ENCODE results near the gene USP3. TPM values are rescaled to one million over a fixed set of nuclear protein-coding genes. Genes with fewer than 3 reads are reported as not detected.

The USP3 gene
- total and polyA plus RNA-seq, 2 donors (not counting 1 experiment from before 2014, with no cell fraction given), result 21.3 to 55.5 TPM

DNA sequence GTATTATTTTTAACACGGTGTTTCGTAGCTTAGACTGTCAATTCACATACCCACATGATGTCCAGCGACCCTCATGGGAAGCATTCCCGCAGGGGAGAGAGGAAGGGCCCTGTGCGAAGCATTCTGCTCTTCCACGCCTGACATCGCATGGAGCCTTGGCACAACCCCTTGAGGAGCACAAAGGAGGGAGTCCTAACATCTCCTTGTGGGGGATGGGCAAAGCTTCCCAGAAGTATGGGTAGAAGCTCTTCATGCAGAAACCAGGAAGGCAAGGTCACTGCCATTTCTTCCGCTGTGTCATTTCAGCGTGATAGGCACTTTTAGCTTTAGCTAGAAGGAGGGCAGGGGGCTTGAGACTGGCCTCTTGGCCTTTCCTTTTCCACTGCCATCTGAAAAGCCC, 28.7 kb upstream of the USP3 start:
- DNase-seq (ENCODE audit: low read depth in 2 of 2), result no peak
- Histone ChIP-seq H3K4me1 (ENCODE audit: control insufficient read depth, extremely low read depth, insufficient read depth, low read length) (peaks cover 41% of the 10 kb centered on the region), H3K4me3 (replicated peaks in 1 of 4; ENCODE audit: control extremely low read depth in 1 of 4, insufficient read depth in 1 of 4, low read depth in 3 of 4, low read length in 4 of 4) (no peak overlapping the region), H3K27me3 (ENCODE audit: control insufficient read depth, insufficient read depth, low read length) (no peaks in the 10 kb centered on the region), H2AFZ (ENCODE audit: low read length) (peak overlapping the region; percentile 4), H3K9me3 (ENCODE audit: control insufficient read depth, insufficient read depth, low read depth, low read length) (no peaks in the 10 kb centered on the region), H4K20me1 (ENCODE audit: control insufficient read depth, extremely low read depth, insufficient read depth, low read length) (no peaks in the 10 kb centered on the region), H3K27ac (ENCODE audit: insufficient read depth, low read length) (peak overlapping the region; percentile 93), H3K79me2 (ENCODE audit: control insufficient read depth, insufficient read depth, low read length) (no peaks in the 10 kb centered on the region), H3K36me3 (ENCODE audit: control insufficient read depth, insufficient read depth, low read length) (no peaks in the 10 kb centered on the region), H3K4me2 (ENCODE audit: extremely low read depth, insufficient read depth, low read length) (peak overlapping the region; percentile 55), H3K9ac (ENCODE audit: insufficient read depth, low read length) (no peak overlapping the region)
- TF ChIP-seq EZH2 (IDR thresholded peaks at IDR 0.05; ENCODE audit: low read length, missing control alignments), result no peak
- TF ChIP-seq, protein P1, sequence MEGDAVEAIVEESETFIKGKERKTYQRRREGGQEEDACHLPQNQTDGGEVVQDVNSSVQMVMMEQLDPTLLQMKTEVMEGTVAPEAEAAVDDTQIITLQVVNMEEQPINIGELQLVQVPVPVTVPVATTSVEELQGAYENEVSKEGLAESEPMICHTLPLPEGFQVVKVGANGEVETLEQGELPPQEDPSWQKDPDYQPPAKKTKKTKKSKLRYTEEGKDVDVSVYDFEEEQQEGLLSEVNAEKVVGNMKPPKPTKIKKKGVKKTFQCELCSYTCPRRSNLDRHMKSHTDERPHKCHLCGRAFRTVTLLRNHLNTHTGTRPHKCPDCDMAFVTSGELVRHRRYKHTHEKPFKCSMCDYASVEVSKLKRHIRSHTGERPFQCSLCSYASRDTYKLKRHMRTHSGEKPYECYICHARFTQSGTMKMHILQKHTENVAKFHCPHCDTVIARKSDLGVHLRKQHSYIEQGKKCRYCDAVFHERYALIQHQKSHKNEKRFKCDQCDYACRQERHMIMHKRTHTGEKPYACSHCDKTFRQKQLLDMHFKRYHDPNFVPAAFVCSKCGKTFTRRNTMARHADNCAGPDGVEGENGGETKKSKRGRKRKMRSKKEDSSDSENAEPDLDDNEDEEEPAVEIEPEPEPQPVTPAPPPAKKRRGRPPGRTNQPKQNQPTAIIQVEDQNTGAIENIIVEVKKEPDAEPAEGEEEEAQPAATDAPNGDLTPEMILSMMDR (conservative IDR thresholded peaks at IDR 0.05 in 1 of 2, IDR thresholded peaks at IDR 0.05 in 1 of 2; ENCODE audit: low read depth in 1 of 2, low read length in 2 of 2), result no peak

DNA sequence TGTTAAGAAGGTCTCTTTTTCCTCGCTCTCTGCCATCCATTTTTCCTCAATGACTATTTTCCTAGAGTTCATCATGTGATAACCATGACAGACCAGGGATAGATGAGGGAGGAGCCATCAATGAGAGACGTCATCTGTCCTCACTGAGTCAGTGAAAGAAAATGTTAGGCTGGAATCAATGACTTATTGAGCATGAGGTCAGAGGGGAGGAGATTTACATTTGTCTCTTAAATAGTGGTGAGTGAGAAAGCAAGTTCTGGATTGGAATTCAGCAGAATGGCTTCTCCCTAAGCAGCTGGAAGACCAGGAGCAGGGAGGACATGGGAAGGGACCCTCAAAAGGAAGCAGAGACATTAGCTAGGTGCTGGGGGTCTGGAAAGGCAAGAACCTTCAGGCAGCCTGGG, 28.2 kb upstream of the USP3 start:
- H3K4me1 ChIP-seq (ENCODE audit: control insufficient read depth, extremely low read depth, insufficient read depth, low read length), result peaks cover 46% of the 10 kb centered on the region
- DNase-seq (ENCODE audit: low read depth in 2 of 2), result peak; percentile 98 to 99
- no peaks in the 10 kb centered on the region for H4K20me1 ChIP-seq (ENCODE audit: control insufficient read depth, extremely low read depth, insufficient read depth, low read length)
- no peaks in the 10 kb centered on the region for H3K36me3 ChIP-seq (ENCODE audit: control insufficient read depth, insufficient read depth, low read length)
- no peak overlapping the region for H3K4me3 ChIP-seq (replicated peaks in 1 of 4; ENCODE audit: control extremely low read depth in 1 of 4, insufficient read depth in 1 of 4, low read depth in 3 of 4, low read length in 4 of 4)
- peak overlapping the region; percentile 93 for H3K27ac ChIP-seq (ENCODE audit: insufficient read depth, low read length)
- peak overlapping the region; percentile 73 for H2AFZ ChIP-seq (ENCODE audit: low read length)
- TF ChIP-seq, protein P1 (conservative IDR thresholded peaks at IDR 0.05 in 1 of 2, IDR thresholded peaks at IDR 0.05 in 1 of 2; ENCODE audit: low read depth in 1 of 2, low read length in 2 of 2), result no peak
- TF ChIP-seq EZH2 (IDR thresholded peaks at IDR 0.05; ENCODE audit: low read length, missing control alignments), result no peak
- peak overlapping the region; percentile 45 for H3K9ac ChIP-seq (ENCODE audit: insufficient read depth, low read length)
- no peaks in the 10 kb centered on the region for H3K79me2 ChIP-seq (ENCODE audit: control insufficient read depth, insufficient read depth, low read length)
- peak overlapping the region; percentile 62 for H3K4me2 ChIP-seq (ENCODE audit: extremely low read depth, insufficient read depth, low read length)
- no peaks in the 10 kb centered on the region for H3K27me3 ChIP-seq (ENCODE audit: control insufficient read depth, insufficient read depth, low read length)
- no peaks in the 10 kb centered on the region for H3K9me3 ChIP-seq (ENCODE audit: control insufficient read depth, insufficient read depth, low read depth, low read length)

DNA sequence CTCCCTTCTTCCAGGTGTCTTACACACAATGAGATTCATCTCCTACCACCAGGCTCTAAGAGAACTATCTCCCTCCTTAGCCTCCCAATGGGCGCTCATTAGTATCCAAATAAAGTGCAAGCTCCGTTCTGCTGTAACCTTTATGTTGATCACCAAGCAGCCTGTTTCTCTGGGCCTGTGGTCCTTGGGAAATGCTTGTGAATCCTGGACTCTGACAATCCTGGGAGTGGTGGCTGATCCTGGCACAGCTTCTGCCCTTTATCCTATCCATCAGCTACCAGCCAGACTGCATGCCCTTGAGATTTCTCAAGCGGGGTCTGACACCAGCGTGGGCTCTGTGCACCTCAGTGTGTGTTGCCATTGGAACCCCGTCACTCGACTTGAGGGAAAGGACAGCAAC, 26.1 kb upstream of the USP3 start:
- Histone ChIP-seq H4K20me1 (ENCODE audit: control insufficient read depth, extremely low read depth, insufficient read depth, low read length) (no peaks in the 10 kb centered on the region), H3K4me1 (ENCODE audit: control insufficient read depth, extremely low read depth, insufficient read depth, low read length) (peaks cover 47% of the 10 kb centered on the region), H3K27ac (ENCODE audit: insufficient read depth, low read length) (no peak overlapping the region), H3K36me3 (ENCODE audit: control insufficient read depth, insufficient read depth, low read length) (no peaks in the 10 kb centered on the region), H2AFZ (ENCODE audit: low read length) (no peak overlapping the region), H3K79me2 (ENCODE audit: control insufficient read depth, insufficient read depth, low read length) (no peaks in the 10 kb centered on the region), H3K27me3 (ENCODE audit: control insufficient read depth, insufficient read depth, low read length) (no peaks in the 10 kb centered on the region), H3K9ac (ENCODE audit: insufficient read depth, low read length) (no peak overlapping the region), H3K4me3 (replicated peaks in 1 of 4; ENCODE audit: control extremely low read depth in 1 of 4, insufficient read depth in 1 of 4, low read depth in 3 of 4, low read length in 4 of 4) (no peak overlapping the region), H3K9me3 (ENCODE audit: control insufficient read depth, insufficient read depth, low read depth, low read length) (no peaks in the 10 kb centered on the region), H3K4me2 (ENCODE audit: extremely low read depth, insufficient read depth, low read length) (no peak overlapping the region)
- no peak for DNase-seq (ENCODE audit: low read depth in 2 of 2)
- TF ChIP-seq, protein P1 (conservative IDR thresholded peaks at IDR 0.05 in 1 of 2, IDR thresholded peaks at IDR 0.05 in 1 of 2; ENCODE audit: low read depth in 1 of 2, low read length in 2 of 2), result no peak
- TF ChIP-seq EZH2 (IDR thresholded peaks at IDR 0.05; ENCODE audit: low read length, missing control alignments), result no peak
